PC-3 (cell line): Measurements from ENCODE around the gene AOPEP. TPM values are rescaled to one million over a fixed set of nuclear protein-coding genes. Genes with fewer than 3 reads are reported as not detected.

ENCODE experiments used
- ATAC-seq: fragments of 200-7000 bp; cut with Tn5 transposase; 2 replicates; pipeline ENCODE4 v1.9.1; 2020; ENCODE audit warnings: mild to moderate bottlenecking, moderate library complexity
- BruUV-seq: library from RNA; stranded (reverse); fragments of 400-500 nt; replicated peaks from 2 replicates; lab custom pipeline; 2021; lab: Mats Ljungman, UMichigan
- CTCF ChIA-PET: fragments of 300-600 bp; sonication (Branson Sonifier 250); formaldehyde crosslinking; loops from one replicate; lab custom pipeline; 2022; ENCODE audit warnings: antibody characterized with exemption; lab: Charles Lee
- POLR2A ChIA-PET: fragments of 300-600 bp; sonication (Branson Sonifier 250); formaldehyde crosslinking; loops from one replicate; lab custom pipeline; 2022; ENCODE audit warnings: antibody characterized with exemption; ENCODE audit not compliant: unreplicated experiment; lab: Charles Lee
- DNase-seq: peaks from one replicate; pipeline ENCODE4 v3.0.0-alpha.2; 2015
- H2AFZ ChIP-seq: fragments of 300-600 bp; sonication (generic); 2 replicates; pipeline ENCODE4 v1.6.0; 2016; ENCODE audit warnings: antibody characterized with exemption, low read length
- H3F3A ChIP-seq: fragments of 300-600 bp; sonication (generic); one replicate; pipeline ENCODE4 v1.6.0; 2017; ENCODE audit warnings: antibody characterized with exemption, low read length, control low read depth, mild to moderate bottlenecking; ENCODE audit not compliant: unreplicated experiment
- H3K27ac ChIP-seq: fragments of 300-600 bp; sonication (generic); 2 replicates; pipeline ENCODE4 v1.5.1; 2016; ENCODE audit warnings: mild to moderate bottlenecking, low read length
- H3K27me3 ChIP-seq: fragments of 300-600 bp; sonication (generic); 2 replicates; pipeline ENCODE4 v1.6.1; 2016; ENCODE audit warnings: low read length, mixed read lengths
- H3K36me3 ChIP-seq: fragments of 300-600 bp; sonication (generic); 2 replicates; pipeline ENCODE4 v1.6.1; 2016; ENCODE audit warnings: low read depth, mixed run types, low read length, mixed read lengths
- H3K4me1 ChIP-seq: fragments of 300-600 bp; sonication (generic); 2 replicates; pipeline ENCODE4 v1.5.1; 2016; ENCODE audit warnings: low read length; ENCODE audit not compliant: insufficient read depth
- H3K4me2 ChIP-seq: fragments of 300-600 bp; sonication (generic); 2 replicates; pipeline ENCODE4 v1.6.0; 2016; ENCODE audit warnings: low read length
- H3K4me3 ChIP-seq: fragments of 300-600 bp; sonication (generic); 2 replicates; pipeline ENCODE4 v1.5.1; 2016; ENCODE audit warnings: mild to moderate bottlenecking, low read length, mixed read lengths
- H3K79me2 ChIP-seq: fragments of 300-600 bp; sonication (generic); 2 replicates; pipeline ENCODE4 v1.6.1; 2017; ENCODE audit warnings: low read length, mixed read lengths
- H3K9ac ChIP-seq: fragments of 300-600 bp; sonication (generic); 2 replicates; pipeline ENCODE4 v1.6.0; 2016; ENCODE audit warnings: mild to moderate bottlenecking, low read length
- H3K9me2 ChIP-seq: fragments of 300-600 bp; sonication (generic); replicated peaks from 2 replicates; pipeline ENCODE4 v1.6.1; 2016; ENCODE audit warnings: mixed run types, low read length, mixed read lengths
- H3K9me3 ChIP-seq: fragments of 300-600 bp; sonication (generic); 2 replicates; pipeline ENCODE4 v1.6.1; 2016; ENCODE audit warnings: low read length, mixed read lengths
- H4K20me1 ChIP-seq: fragments of 300-600 bp; sonication (generic); 2 replicates; pipeline ENCODE4 v1.6.1; 2016; ENCODE audit warnings: low read length, mixed read lengths
- CTCF ChIP-seq: fragments of 300-600 bp; sonication (generic); conservative IDR thresholded peaks from 2 replicates; pipeline ENCODE4 v1.5.1; 2017; ENCODE audit warnings: antibody characterized with exemption, low read depth, mild to moderate bottlenecking, low read length
- EZH2 ChIP-seq: fragments of 300-600 bp; sonication (generic); IDR thresholded peaks from one replicate; pipeline ENCODE4 v1.6.1; 2017; ENCODE audit warnings: antibody characterized with exemption, mild to moderate bottlenecking, low read length; ENCODE audit not compliant: unreplicated experiment
- EZH2phosphoT487 ChIP-seq: fragments of 300-600 bp; sonication (generic); IDR thresholded peaks from 2 replicates; pipeline ENCODE4 v1.6.1; 2018; ENCODE audit warnings: mild to moderate bottlenecking, antibody characterized with exemption, low read length, borderline replicate concordance
- intact Hi-C: fragments of 100-400 bp; cut with micrococcal nuclease; formaldehyde crosslinking; loops from 2 replicates; pipeline ENCODE4 v1.9.0; 2023
- total RNA-seq: library from RNA; depleted of rRNA; stranded (reverse); fragments of >200 nt; gene quantifications from 2 replicates; pipeline ENCODE4 v1.2.3, GENCODE V29; 2014

AOPEP gene
- total RNA-seq, 1 experiment from 2014 or later: 23.1 TPM

DNA sequence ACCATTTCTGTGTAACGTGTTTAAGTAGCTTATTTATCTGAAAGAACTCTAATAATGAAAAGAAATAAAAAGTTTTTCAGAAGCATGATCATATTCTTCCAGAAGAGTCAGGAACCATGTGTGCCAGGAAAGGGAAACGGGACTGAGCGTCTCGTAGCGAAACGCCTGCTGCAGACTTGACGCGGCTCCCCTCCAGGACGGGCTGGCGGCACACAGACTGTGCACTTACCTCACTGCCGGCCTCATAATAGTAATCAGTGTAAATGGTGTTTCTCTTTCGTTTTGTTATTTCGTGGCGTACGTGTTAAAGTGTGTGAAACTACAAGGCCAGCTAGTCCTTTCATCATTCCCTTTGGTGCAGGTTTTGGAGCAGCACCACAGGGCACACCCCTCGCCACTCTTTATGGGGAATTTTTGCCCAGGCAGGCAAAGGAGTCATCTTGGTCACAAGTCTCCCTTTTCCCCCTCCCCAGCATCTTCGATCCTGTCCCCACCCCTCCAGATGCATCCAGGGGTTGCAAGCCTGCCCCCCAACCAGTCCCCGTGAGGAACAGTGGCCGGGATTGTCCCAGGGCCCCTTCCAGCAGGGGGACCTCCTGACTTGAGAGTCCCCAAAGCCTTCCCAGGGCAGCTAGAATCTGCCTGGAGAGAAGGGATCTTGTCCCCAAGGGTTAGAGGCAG, 357.9 kb downstream of the AOPEP start:
- peaks cover 3% of the 10 kb centered on the region; the same call in 1 of the 2 replicates for H3K36me3 ChIP-seq

DNA sequence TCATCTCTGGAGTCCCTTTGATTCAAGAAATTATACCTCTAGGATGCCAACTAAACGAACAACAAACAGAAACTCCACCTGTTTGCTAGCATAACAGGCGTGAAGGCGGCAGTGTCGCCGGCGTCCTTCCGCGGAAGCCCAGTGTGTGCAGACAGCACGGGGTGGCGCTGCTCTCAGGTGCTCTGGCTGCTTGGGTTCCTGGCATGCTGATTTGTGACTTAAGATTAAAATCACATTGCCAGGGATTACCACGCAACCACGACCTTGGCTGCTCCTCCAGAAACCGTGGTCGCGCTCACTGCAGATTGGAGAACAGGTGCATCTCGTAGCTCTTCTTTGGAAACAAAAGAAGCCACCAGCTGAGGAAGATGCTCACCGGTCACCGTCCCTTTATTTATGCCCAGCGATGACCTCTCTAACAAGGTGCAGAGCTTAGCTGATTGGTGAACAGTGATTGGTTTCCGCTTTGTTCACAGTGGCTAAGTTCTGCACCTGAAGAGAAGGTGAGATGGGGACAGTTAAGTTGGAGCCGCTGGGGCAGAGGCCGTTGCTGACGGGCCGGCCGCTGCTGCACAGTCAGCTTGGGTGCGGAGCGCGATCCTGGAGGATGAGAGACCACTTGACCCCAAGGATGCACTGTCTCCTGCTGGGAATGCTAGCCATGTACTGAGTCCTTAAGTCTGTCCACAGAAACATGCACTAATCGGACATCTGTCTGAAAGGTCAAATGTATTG, 358.7 kb downstream of the AOPEP start:
- H3K9ac ChIP-seq: no peak overlapping the region
- peaks cover 3% of the 10 kb centered on the region; the same call in 1 of the 2 replicates for H3K36me3 ChIP-seq
- no peaks in the 10 kb centered on the region for H3K79me2 ChIP-seq
- H3F3A ChIP-seq: no peaks in the 10 kb centered on the region
- no peaks in the 10 kb centered on the region for H3K9me3 ChIP-seq
- DNase-seq: no peak
- H3K4me1 ChIP-seq: no peaks in the 10 kb centered on the region
- ChIA-PET POLR2A (no interaction called here), CTCF (no interaction called here)
- no peaks in the 10 kb centered on the region for H4K20me1 ChIP-seq
- H3K9me2 ChIP-seq: no peaks in the 10 kb centered on the region
- no peaks in the 10 kb centered on the region for H3K27me3 ChIP-seq
- no peak for ATAC-seq
- TF ChIP-seq EZH2 (no peak), CTCF (no peak), EZH2phosphoT487 (no peak)
- BruUV-seq: no TSS peak
- no peak overlapping the region for H3K4me3 ChIP-seq
- H2AFZ ChIP-seq: no peak overlapping the region
- no peak overlapping the region for H3K4me2 ChIP-seq
- intact Hi-C loops: no loop called here
- no peak overlapping the region for H3K27ac ChIP-seq

More for the DNA sequence above, 357.9 kb downstream of the AOPEP start:
- Histone ChIP-seq H3K27ac (no peak overlapping the region), H3K9me3 (no peaks in the 10 kb centered on the region), H3K4me3 (no peak overlapping the region), H3K4me1 (no peaks in the 10 kb centered on the region), H3K9me2 (no peaks in the 10 kb centered on the region), H3F3A (no peaks in the 10 kb centered on the region), H3K79me2 (no peaks in the 10 kb centered on the region), H3K9ac (no peak overlapping the region), H2AFZ (no peak overlapping the region), H4K20me1 (no peaks in the 10 kb centered on the region), H3K27me3 (no peaks in the 10 kb centered on the region), H3K4me2 (no peak overlapping the region)
- BruUV-seq: no TSS peak
- ATAC-seq: no peak
- ChIA-PET POLR2A (no interaction called here), CTCF (interaction anchor here (0.5 to 0.6 kb wide), 3 partner anchors 16 to 530 kb away, joined by 3 to 4 read pairs (median 3); no protein-coding TSS in a partner anchor)
- no peak for TF ChIP-seq EZH2phosphoT487
- no peak for TF ChIP-seq CTCF
- no peak for TF ChIP-seq EZH2
- no peak for DNase-seq
- intact Hi-C loops: no loop called here
